ENCODE results near the gene SMPD2.
A peak's percentile ranks its signal among the peaks of the same experiment; 100 is the strongest.

The SMPD2 gene

DNA sequence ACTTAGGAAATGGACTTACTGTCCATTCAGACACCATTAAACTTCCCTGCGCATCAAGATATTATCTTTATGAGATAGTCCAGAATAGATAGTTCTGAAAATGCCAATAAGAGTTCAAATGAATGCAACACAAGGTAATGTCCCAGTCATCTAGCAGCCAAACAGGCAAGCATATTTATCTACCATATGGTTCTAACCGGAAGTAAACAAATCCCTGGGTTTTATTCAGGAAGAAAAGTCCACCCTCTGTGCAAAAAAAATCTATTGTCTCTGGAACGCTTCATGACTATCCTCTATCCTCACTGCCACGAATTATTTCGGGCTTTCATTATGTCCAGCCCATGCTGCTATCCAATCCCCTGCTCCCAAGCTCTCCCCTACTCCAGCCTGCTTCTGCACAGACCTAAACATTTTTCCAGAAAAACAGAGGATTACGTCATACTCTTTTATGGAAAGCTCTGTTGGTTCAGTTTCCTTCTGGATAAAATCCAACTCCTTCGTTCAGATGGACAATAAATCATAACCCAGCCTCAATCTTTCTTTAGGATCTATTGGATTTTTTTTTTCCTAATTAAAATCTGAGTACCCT is 11.5 kb upstream of the SMPD2 start:
- ChIA-PET CTCF (no interaction called here), POLR2A (no interaction called here)
- TF ChIP-seq, protein P1, sequence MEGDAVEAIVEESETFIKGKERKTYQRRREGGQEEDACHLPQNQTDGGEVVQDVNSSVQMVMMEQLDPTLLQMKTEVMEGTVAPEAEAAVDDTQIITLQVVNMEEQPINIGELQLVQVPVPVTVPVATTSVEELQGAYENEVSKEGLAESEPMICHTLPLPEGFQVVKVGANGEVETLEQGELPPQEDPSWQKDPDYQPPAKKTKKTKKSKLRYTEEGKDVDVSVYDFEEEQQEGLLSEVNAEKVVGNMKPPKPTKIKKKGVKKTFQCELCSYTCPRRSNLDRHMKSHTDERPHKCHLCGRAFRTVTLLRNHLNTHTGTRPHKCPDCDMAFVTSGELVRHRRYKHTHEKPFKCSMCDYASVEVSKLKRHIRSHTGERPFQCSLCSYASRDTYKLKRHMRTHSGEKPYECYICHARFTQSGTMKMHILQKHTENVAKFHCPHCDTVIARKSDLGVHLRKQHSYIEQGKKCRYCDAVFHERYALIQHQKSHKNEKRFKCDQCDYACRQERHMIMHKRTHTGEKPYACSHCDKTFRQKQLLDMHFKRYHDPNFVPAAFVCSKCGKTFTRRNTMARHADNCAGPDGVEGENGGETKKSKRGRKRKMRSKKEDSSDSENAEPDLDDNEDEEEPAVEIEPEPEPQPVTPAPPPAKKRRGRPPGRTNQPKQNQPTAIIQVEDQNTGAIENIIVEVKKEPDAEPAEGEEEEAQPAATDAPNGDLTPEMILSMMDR (IDR thresholded peaks at IDR 0.05; ENCODE audit: insufficient read depth, low read length, missing control alignments): no peak
- DNase-seq (ENCODE audit: low read depth, low spot score): no peak
- H3K4me3 ChIP-seq (ENCODE audit: low read depth, low read length): no peak overlapping the region

DNA sequence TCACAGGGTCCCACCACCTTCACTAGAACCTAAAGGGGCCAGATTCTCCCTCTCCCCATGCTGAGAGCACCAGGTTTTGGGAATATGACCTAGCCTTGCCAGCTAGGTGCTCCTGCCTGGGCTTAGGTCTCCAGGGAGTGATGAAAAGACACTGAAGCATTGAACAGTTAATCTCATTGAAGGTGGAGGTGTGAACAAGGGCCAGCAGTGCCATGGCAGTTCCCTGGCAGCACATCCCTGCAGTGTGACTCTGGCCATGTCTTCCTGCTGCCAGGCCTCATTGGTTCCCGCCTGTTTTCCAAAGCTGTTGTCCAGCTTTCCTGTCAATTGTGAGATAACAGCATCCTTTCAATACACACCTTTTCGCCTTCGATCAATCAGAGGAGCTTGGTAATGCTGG is 11.0 kb upstream of the SMPD2 start:
- no peak for DNase-seq (ENCODE audit: low read depth, low spot score)
- TF ChIP-seq, protein P1 (IDR thresholded peaks at IDR 0.05; ENCODE audit: insufficient read depth, low read length, missing control alignments): no peak
- no peak overlapping the region for H3K4me3 ChIP-seq (ENCODE audit: low read depth, low read length)
- POLR2A ChIA-PET: no interaction called here
- CTCF ChIA-PET: no interaction called here

DNA sequence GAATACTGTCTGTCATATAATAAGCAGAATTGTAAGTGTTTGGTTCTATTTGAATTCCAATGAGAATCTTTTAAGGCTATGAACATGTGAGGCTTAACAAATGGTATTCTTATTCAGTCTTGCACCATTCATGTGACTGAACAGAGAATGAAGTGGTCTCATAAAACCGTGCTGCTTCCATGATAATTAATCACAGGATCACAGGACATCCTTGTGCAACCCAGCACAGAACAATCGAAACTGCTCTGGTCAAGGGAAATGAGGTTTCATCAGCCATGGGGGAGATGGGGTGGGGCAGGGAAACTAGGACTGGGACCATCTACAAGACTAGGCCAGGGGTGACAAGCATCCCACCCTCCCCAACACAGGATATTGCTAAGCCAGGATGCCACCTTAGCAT is 6.1 kb upstream of the SMPD2 start:
- CTCF ChIA-PET: interaction anchor here (1.2 kb wide), 1 partner anchor 247 kb away, joined by 3 read pairs; no protein-coding TSS in a partner anchor
- POLR2A ChIA-PET: interaction anchor here (0.8 kb wide), 1 partner anchor 52 kb away, joined by 3 read pairs; the partner anchor contains the start of gene CD164
- no peak overlapping the region for H3K4me3 ChIP-seq (ENCODE audit: low read depth, low read length)
- DNase-seq (ENCODE audit: low read depth, low spot score): no peak
- TF ChIP-seq, protein P1 (IDR thresholded peaks at IDR 0.05; ENCODE audit: insufficient read depth, low read length, missing control alignments): no peak

GRCh38 chr6:109436041-109436440 is 4.5 kb upstream of the SMPD2 start:
- ChIA-PET POLR2A (no interaction called here), CTCF (no interaction called here)

GRCh38 chr6:109441069-109441816 is 719 bp downstream of the SMPD2 start:
- TF ChIP-seq, protein P1 (IDR thresholded peaks at IDR 0.05; ENCODE audit: insufficient read depth, low read length, missing control alignments): peak; percentile 26
- POLR2A ChIA-PET: interaction anchor here (0.7 to 2.4 kb wide), 4 partner anchors 13 to 59 kb away, joined by 3 to 12 read pairs (median 5); partner anchors contain the start of genes CD164 and MICAL1
- peak overlapping the region; percentile 78 for H3K4me3 ChIP-seq (ENCODE audit: low read depth, low read length)
- CTCF ChIA-PET: interaction anchor here (1.0 to 5.2 kb wide), 6 partner anchors 12 to 254 kb away, joined by 3 to 65 read pairs (median 4); partner anchors contain the start of genes CD164 and MICAL1
- no peak for DNase-seq (ENCODE audit: low read depth, low spot score)

More at GRCh38 chr6:109436041-109436440, 4.5 kb upstream of the SMPD2 start:
- DNase-seq (ENCODE audit: low read depth, low spot score): no peak
- no peak overlapping the region for H3K4me3 ChIP-seq (ENCODE audit: low read depth, low read length)
- TF ChIP-seq, protein P1 (IDR thresholded peaks at IDR 0.05; ENCODE audit: insufficient read depth, low read length, missing control alignments): no peak

DNA sequence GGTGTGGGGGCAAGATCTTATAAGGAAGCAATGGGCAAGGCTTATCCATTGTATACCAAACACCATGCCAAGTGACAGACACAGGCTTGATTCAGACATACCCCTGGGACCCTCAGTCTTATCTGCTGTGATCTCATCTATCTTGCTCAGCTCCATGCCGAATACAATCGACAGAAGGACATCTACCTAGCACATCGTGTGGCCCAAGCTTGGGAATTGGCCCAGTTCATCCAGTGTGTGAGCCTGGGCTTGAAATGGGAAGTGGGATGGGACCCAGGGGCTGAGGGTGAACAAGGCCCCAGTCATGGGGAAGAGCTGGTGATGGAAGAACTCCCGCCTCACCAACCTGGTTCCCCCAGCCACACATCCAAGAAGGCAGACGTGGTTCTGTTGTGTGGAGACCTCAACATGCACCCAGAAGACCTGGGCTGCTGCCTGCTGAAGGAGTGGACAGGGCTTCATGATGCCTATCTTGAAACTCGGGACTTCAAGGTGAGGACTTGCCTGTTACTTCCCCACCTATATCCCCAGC is 1.9 kb downstream of the SMPD2 start:
- POLR2A ChIA-PET: interaction anchor here (1.1 to 2.4 kb wide), 2 partner anchors 11 to 14 kb away, joined by 3 to 12 read pairs; partner anchors contain the start of gene MICAL1
- no peak for DNase-seq (ENCODE audit: low read depth, low spot score)
- TF ChIP-seq, protein P1 (IDR thresholded peaks at IDR 0.05; ENCODE audit: insufficient read depth, low read length, missing control alignments): no peak
- no peak overlapping the region; the same call in 1 of the 2 replicates for H3K4me3 ChIP-seq (ENCODE audit: low read depth, low read length)
- CTCF ChIA-PET: interaction anchor here (2.5 to 5.2 kb wide), 2 partner anchors 11 to 255 kb away, joined by 11 to 65 read pairs; partner anchors contain the start of gene MICAL1

Data from AG04449 (cell line).